Measurements from ENCODE around the gene FOXA1. TPM values are rescaled to one million over a fixed set of nuclear protein-coding genes. Genes with fewer than 3 reads are reported as not detected.

The FOXA1 gene
- total and polyA plus RNA-seq, 2 donors (not counting 1 experiment from before 2014, with no cell fraction given): not detected

DNA sequence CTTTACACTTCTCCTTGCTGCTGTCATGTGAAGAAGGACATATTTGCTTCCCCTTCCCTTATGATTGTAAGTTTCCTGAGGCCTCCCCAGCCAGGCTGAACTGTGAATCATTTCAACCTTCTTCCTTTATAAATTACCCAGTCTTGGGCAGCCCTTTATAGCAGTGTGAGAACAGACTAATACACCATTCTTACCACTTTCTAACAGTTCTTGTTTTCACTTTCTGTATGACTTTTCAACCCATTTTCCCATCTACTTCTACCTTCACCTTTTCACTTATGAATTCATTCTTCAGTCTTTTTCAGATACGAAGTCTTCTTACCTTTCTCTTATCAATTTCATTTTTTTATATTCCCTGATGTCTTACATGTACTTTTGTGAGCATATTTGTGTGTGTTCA lies 55.1 kb downstream of the FOXA1 start:
- Mint-ChIP-seq H3K4me3 (no peak overlapping the region), H3K27ac (no peak overlapping the region), H3K27me3 (no peaks in the 10 kb centered on the region), H3K4me1 (no peaks in the 10 kb centered on the region), H3K9me3 (ENCODE audit: insufficient read depth) (no peaks in the 10 kb centered on the region)
- Histone ChIP-seq H3K9ac (ENCODE audit: low read length) (no peak overlapping the region), H3K9me3 (ENCODE audit: control extremely low read depth in 1 of 3, control insufficient read depth in 2 of 3, insufficient read depth in 1 of 3, low read length in 2 of 3) (no peaks in the 10 kb centered on the region), H2AFZ (ENCODE audit: insufficient read depth, low read depth, low read length, poor library complexity, severe bottlenecking) (no peak overlapping the region), H3K4me1 (ENCODE audit: control insufficient read depth in 2 of 2, insufficient read depth in 2 of 2, low read length in 2 of 2) (no peaks in the 10 kb centered on the region), H4K20me1 (ENCODE audit: control insufficient read depth, insufficient read depth, low read length, poor library complexity, severe bottlenecking) (no peaks in the 10 kb centered on the region), H3K27ac (ENCODE audit: low read length in 2 of 2) (no peak overlapping the region), H3K36me3 (replicated peaks in 1 of 2; ENCODE audit: control extremely low read depth in 1 of 2, control insufficient read depth in 1 of 2, extremely low read depth in 1 of 2, insufficient read depth in 2 of 2, low read length in 1 of 2) (no peaks in the 10 kb centered on the region), H3K79me2 (ENCODE audit: control insufficient read depth, insufficient read depth, low read length) (no peaks in the 10 kb centered on the region), H3K4me2 (replicated peaks; ENCODE audit: low read depth, low read length, poor library complexity, severe bottlenecking) (no peak overlapping the region), H3K4me3 (ENCODE audit: control extremely low read depth in 1 of 5, extremely low read depth in 1 of 5, insufficient read depth in 1 of 5, low read depth in 2 of 5, low read length in 4 of 5) (no peak overlapping the region), H3K27me3 (replicated peaks in 1 of 4; ENCODE audit: control extremely low read depth in 1 of 4, control insufficient read depth in 3 of 4, insufficient read depth in 4 of 4, low read length in 3 of 4) (no peaks in the 10 kb centered on the region)
- intact Hi-C loops (cut with micrococcal nuclease): no loop called here
- ATAC-seq (ENCODE audit: low read depth): no peak
- CTCF ChIA-PET: no interaction called here
- no CpG with 5 or more reads among the region's 1 CpG for WGBS (ENCODE audit: insufficient coverage)
- DNase-seq: no peak
- TF ChIP-seq, protein P1, sequence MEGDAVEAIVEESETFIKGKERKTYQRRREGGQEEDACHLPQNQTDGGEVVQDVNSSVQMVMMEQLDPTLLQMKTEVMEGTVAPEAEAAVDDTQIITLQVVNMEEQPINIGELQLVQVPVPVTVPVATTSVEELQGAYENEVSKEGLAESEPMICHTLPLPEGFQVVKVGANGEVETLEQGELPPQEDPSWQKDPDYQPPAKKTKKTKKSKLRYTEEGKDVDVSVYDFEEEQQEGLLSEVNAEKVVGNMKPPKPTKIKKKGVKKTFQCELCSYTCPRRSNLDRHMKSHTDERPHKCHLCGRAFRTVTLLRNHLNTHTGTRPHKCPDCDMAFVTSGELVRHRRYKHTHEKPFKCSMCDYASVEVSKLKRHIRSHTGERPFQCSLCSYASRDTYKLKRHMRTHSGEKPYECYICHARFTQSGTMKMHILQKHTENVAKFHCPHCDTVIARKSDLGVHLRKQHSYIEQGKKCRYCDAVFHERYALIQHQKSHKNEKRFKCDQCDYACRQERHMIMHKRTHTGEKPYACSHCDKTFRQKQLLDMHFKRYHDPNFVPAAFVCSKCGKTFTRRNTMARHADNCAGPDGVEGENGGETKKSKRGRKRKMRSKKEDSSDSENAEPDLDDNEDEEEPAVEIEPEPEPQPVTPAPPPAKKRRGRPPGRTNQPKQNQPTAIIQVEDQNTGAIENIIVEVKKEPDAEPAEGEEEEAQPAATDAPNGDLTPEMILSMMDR (IDR thresholded peaks at IDR 0.05): no peak
- no peak for TF ChIP-seq EZH2 (IDR thresholded peaks at IDR 0.05; ENCODE audit: borderline replicate concordance, insufficient read depth, low read depth, low read length, poor library complexity, severe bottlenecking)
- POLR2A ChIA-PET: no interaction called here

Other genes with a start within 250 kb of the FOXA1 start
- gene TTC6, start 380 bp upstream of the FOXA1 start, total RNA-seq: not detected in 2 replicates
- not detected in 2 replicates for gene TTC6, start 380 bp upstream of the FOXA1 start, polyA plus RNA-seq